Stimulated activated CD4-positive, alpha-beta T cell treated with anti-CD3 and anti-CD28 coated beads, TNF-alpha, amount 100 ng/mL, for 48 hours (primary cell): ENCODE measurements around the gene GBE1.
A peak's percentile ranks its signal among the peaks of the same experiment; 100 is the strongest.
"Not testable (repeated sequence)": the region's sequence is repeated elsewhere in the genome, so short reads cannot be mapped to it uniquely, and the experiment has no call there.

ENCODE experiments used
- DNase-seq, 3 donors: peaks; one replicate each; pipeline ENCODE4 v3.0.0-alpha.2; 2020; ENCODE audit warnings: low read depth in 3 of 3

GBE1 gene

GRCh38 chr3:81531263-81531662, 230.2 kb downstream of the GBE1 start:
- no peak for DNase-seq

DNA sequence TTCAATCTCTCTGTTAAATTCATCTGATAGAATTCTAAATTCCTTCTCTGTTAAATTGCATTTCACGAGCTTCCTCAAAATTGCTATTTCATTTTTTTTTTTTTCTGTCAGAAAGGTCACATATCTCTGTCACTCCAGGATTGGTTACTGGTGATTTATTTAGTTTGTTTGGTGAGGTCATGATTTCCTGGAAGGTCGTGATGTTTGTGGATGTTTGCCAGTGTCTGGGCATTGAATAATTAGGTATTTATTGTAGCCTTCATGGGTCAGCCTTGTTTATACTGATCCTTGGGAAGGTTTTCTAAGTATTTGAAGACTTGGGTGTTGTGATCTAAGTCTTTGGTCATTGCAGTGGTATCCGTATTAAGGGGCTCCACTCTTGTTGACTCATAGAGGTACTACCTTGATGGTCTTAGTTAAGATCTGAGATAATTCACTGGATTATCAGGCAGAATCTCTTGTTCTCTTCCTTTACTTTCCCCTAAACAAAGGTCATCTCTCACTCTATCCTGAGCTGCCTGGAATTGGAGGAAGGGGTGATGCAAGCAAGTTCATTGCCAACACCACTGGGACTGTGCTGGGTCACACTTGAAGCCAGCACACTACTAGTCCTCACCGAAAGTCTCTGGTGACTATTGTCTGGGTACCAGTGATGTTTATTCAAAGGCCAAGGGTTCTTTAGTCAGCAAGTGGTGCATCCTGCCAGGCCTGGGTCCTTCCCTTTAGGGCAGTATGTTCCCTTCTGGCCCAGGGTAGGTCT, 231.1 kb downstream of the GBE1 start:
- no peak for DNase-seq

- no peak for DNase-seq
These were observed 239.6 kb downstream of the GBE1 start for GRCh38 chr3:81521855-81522254.

DNA sequence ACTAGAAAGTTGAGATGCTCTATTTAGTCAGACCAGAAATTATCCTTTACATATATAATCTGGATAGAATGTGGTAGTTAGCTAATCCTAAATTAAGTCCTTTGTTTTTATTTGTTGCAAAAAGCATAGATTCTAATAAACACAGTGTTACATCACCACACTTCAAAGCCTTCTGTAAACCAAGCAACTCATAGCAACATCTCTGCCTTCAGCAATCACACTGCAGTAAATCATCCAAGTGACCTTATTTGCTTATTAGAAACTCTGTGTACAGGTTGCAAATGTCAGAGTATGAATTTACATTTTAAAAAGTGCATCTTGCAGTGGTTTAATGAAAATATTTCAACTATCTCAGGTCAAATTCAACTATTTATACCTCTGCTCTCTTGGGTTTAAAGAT, 242.5 kb downstream of the GBE1 start:
- DNase-seq = no peak

DNA sequence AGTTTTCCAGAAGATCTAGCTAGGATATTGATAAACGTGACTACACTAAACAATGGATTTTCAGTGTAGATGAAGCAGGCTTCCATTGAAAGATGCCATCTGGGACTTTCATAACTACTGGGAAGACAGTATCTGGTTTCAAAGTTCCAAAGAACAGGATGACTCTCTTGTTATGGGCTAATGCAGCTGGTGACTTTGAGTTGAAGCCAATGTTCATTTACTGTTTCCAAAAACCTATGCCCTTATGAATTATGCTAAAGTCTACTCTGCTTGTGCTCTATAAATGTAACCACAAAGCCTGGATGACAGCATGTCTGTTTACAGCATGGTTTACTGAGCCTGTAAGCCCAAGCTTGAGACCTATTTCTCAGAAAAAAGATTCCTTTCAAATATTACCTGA, 245.4 kb downstream of the GBE1 start:
- no peak for DNase-seq

- DNase-seq = no peak
These were observed 247.9 kb downstream of the GBE1 start for GRCh38 chr3:81513591-81513990.

- DNase-seq = no peak
These were observed 258.4 kb downstream of the GBE1 start for GRCh38 chr3:81503026-81503425.

DNA sequence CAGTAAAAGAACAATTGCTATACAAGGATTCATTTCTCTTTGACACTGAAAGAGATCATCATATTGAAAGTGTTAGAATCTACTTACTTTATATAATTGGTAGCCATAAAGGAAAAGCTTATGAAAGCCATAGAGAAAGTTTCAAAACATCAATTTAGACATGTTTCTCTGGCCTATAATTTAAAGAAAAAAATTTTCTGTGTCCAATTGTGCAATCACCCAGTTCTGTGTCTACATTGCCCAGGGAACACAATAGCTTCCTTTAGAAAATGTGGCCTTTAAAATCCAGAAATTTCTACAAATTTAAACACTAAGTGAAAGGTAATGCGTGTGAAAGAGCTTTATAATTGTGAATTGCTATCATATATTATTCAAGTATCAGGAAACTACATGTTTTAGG, 259.2 kb downstream of the GBE1 start:
- DNase-seq = no peak

DNA sequence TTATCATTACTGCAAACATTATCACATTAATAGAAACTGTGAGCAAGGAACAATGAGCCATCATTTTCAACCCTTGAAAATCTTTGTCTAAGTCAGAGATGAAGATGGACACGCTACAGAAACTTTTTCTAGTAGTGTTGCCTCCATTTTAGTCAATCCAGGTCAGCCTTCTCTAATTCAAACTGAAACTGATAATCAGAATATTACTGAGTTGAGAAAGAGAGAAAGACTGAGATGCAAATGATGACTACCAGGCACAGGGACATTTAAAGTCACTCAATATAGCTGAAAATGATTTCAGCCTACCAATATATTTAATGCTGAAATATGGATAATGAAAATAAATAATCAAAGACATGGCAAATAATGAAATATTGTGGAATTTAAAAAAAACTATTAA, 261.4 kb downstream of the GBE1 start:
- DNase-seq = no peak

DNA sequence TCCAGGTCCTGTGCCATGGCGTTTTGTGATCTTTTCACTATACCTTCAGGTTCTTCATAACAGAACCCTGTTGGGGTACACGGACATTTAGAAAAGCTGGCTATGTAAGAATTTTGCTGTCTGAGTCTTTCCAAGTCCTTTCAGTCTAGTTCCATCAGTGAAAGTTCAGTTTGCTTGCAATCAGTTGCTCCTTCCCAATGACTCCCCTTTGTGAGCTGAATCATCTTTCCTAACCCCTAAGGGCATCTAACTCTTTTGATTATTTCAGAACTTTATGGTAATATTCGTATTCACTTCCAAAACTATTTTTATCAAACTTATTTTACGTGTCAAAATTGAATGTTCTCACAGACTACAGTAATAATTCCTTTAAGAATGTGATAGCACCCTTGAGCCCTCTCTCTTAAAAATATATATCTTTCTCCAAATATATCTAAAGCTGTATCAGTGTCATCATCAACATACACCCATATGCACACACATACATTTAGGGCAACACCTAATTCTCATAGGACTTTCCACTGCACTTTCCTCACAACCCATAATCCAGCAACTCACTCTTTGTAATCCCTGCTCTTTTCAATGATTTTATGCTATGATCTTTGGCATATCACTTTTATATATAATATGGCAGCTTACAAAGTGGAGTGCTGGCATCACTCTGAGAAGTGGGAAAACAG, 263.7 kb downstream of the GBE1 start:
- no peak for DNase-seq

GRCh38 chr3:81496407-81497104, 264.9 kb downstream of the GBE1 start:
- no peak for DNase-seq

DNA sequence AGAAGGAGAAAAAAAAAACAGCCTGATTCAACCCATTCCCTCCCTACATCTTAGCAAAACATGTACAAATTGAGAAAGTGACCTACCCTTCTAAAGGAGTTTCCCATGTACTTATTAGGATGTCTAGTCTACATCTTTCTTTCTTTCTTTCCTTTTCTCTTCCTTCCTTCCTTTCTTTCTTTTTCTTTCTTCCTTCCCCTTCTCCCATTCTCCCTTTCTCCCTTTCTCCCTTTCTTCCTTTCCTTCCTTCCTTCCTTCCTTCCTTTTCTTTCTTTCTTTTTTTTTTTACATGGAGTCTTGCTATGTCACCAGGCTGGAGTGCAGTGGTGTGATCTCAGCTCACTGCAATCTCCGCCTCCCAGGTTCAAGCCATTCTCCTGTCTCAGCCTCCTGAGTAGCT, 269.0 kb downstream of the GBE1 start:
- not testable (repeated sequence) for DNase-seq

GRCh38 chr3:81492040-81492439, 269.4 kb downstream of the GBE1 start:
- DNase-seq = no peak

- peak; percentile 51 to 73 (median 57) for DNase-seq
These were observed 270.7 kb downstream of the GBE1 start for GRCh38 chr3:81490541-81491288.

GRCh38 chr3:81485444-81485865, 276.0 kb downstream of the GBE1 start:
- DNase-seq = no peak

GRCh38 chr3:81484520-81484919, 276.9 kb downstream of the GBE1 start:
- no peak for DNase-seq

GRCh38 chr3:81483046-81483445, 278.4 kb downstream of the GBE1 start:
- no peak for DNase-seq

GRCh38 chr3:81477740-81478139, 283.7 kb downstream of the GBE1 start:
- no peak for DNase-seq

- no peak for DNase-seq
These were observed 284.8 kb downstream of the GBE1 start for GRCh38 chr3:81476692-81477091.

DNA sequence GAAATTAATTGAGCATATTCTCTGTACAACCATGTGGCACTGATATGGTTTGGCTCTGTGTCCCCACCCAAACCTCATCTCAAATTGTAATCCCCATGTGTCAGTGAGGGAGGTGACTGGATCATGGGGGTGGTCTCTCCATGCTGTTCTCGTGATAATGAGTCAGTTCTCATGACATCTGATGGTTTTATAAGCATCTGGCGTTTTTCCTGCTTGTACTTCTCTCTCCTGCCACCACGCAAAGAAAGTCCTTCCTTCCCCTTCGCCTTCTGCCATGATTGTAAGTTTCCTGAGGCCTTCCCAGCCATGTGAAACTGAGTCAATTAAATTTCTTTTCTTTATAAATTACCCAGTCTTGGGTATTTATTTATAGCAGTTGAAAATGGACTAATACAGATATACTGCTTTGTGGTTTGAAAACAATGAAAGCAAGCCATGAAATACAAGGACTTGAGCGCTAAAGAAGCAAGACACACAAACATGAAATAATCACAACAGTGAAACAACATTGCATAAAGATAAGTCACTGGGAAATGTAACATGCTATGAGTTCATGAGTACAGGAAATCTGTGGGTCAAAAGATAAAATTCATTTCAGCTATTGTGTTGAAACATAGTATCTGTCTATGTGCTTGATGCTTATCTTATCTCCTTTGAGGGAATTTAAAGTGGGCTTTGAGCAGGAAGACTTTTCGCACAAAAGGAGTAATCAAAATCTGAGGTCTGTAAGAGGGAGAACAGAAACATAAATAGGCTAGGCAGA, 288.7 kb downstream of the GBE1 start:
- DNase-seq = no peak

GRCh38 chr3:81470524-81471278, 290.7 kb downstream of the GBE1 start:
- no peak for DNase-seq
